H54 (cell line): ENCODE results near the gene SPNS3.

ENCODE experiments used
- DNase-seq: peaks from one replicate; pipeline ENCODE4 v3.0.0; 2011; ENCODE audit warnings: low spot score, mixed read lengths; ENCODE audit not compliant: insufficient read length
- FAIRE-seq: peaks from 3 replicates; lab custom pipeline; 2011; peaks lifted over from hg19 to GRCh38; lab: Jason Lieb, UNC
- POLR2A ChIP-seq: IDR thresholded peaks from 2 replicates; pipeline ENCODE4 v1.6.1; 2011; ENCODE audit warnings: low read depth, mild to moderate bottlenecking, low read length

SPNS3 gene

GRCh38 chr17:4412933-4413831, 20.6 kb upstream of the SPNS3 start:
- peak; percentile 75 for FAIRE-seq
- peak; percentile 77 for DNase-seq
- no peak for TF ChIP-seq POLR2A

GRCh38 chr17:4417129-4417667, 16.5 kb upstream of the SPNS3 start:
- DNase-seq (no peak), FAIRE-seq (no peak)
- TF ChIP-seq POLR2A, result no peak

GRCh38 chr17:4420692-4421131, 13.0 kb upstream of the SPNS3 start:
- peak; percentile 77 for DNase-seq
- peak; percentile 93 for FAIRE-seq
- no peak for TF ChIP-seq POLR2A

GRCh38 chr17:4422864-4423263, 10.9 kb upstream of the SPNS3 start:
- DNase-seq (no peak), FAIRE-seq (no peak)
- no peak for TF ChIP-seq POLR2A

GRCh38 chr17:4425398-4425797, 8.3 kb upstream of the SPNS3 start:
- DNase-seq (no peak), FAIRE-seq (no peak)
- no peak for TF ChIP-seq POLR2A

GRCh38 chr17:4426499-4427208, 7.1 kb upstream of the SPNS3 start:
- DNase-seq (no peak), FAIRE-seq (no peak)
- TF ChIP-seq POLR2A, result no peak

GRCh38 chr17:4427505-4427904, 6.2 kb upstream of the SPNS3 start:
- TF ChIP-seq POLR2A, result no peak
- DNase-seq (no peak), FAIRE-seq (no peak)

GRCh38 chr17:4436381-4436780, 2.6 kb downstream of the SPNS3 start:
- FAIRE-seq, result no peak
- no peak for TF ChIP-seq POLR2A
- no peak for DNase-seq

- no peak for TF ChIP-seq POLR2A
- FAIRE-seq, result no peak
- no peak for DNase-seq
Observed at GRCh38 chr17:4436846-4437245, 3.1 kb downstream of the SPNS3 start.

GRCh38 chr17:4438162-4438944, 4.6 kb downstream of the SPNS3 start:
- no peak for TF ChIP-seq POLR2A
- no peak for DNase-seq
- no peak for FAIRE-seq

- FAIRE-seq, result no peak
- no peak for DNase-seq
- no peak for TF ChIP-seq POLR2A
Observed at GRCh38 chr17:4440021-4440420, 6.3 kb downstream of the SPNS3 start.

- no peak for TF ChIP-seq POLR2A
- no peak for FAIRE-seq
- no peak for DNase-seq
Observed at GRCh38 chr17:4440690-4441686, 7.2 kb downstream of the SPNS3 start.
